ENCODE results near the gene FJX1.

- TF ChIP-seq CTCF (IDR thresholded peaks at IDR 0.05), result no peak
- no peak for TF ChIP-seq POLR2A (IDR thresholded peaks at IDR 0.05)
These were observed 23.7 kb downstream of the FJX1 start for GRCh38 chr11:35641964-35642363.

All from Peyer's patch (tissue), 4 donors.